GM12872 (cell line): ENCODE results near the gene CHN2.

ENCODE experiments used
- TF ChIP-seq, protein P1 (sequence below): IDR thresholded peaks from 3 replicates; pipeline ENCODE4 v1.5.1; 2011; ENCODE audit warnings: low read depth, mild to moderate bottlenecking, low read length, moderate library complexity; ENCODE audit not compliant: insufficient read depth

CHN2 gene

DNA sequence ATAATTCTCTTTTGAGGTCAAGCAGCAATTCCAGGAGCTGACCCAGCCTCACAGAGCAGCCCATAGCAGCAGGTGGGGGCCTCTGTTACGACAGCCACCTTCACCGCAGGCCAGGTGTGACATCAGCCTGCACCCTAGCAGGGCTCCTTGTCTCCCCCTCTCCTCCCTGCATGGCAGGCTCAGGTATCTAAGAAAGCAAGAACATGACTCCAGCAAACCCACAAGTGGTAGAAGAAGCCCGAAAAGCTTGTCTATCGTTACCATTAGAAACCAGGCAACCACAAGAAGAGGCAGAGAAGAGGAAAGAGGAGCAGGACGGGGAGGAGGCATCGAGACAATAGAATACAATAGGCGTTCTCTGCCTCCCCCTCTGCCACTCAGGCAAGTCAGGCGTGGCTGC is 265.0 kb downstream of the CHN2 start:
- TF ChIP-seq, protein P1, sequence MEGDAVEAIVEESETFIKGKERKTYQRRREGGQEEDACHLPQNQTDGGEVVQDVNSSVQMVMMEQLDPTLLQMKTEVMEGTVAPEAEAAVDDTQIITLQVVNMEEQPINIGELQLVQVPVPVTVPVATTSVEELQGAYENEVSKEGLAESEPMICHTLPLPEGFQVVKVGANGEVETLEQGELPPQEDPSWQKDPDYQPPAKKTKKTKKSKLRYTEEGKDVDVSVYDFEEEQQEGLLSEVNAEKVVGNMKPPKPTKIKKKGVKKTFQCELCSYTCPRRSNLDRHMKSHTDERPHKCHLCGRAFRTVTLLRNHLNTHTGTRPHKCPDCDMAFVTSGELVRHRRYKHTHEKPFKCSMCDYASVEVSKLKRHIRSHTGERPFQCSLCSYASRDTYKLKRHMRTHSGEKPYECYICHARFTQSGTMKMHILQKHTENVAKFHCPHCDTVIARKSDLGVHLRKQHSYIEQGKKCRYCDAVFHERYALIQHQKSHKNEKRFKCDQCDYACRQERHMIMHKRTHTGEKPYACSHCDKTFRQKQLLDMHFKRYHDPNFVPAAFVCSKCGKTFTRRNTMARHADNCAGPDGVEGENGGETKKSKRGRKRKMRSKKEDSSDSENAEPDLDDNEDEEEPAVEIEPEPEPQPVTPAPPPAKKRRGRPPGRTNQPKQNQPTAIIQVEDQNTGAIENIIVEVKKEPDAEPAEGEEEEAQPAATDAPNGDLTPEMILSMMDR: no peak

DNA sequence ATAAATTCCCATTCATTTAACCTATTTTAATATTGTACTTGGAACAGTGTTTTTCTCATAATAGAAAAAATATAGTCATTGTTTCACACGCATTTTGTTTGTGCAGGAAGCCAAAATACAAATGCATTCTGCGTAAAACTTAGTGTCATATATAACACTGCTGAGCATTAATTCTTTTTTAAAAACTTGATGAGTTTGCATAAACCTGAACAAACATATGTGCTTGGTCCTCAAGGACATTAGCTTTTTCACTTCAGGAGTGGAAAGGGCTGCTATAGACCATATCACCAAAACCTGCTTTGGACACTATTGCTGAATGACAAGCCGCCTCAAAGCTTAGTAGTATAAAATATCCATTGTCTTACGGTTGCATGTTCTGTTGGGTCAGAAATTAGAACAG is 267.4 kb downstream of the CHN2 start:
- TF ChIP-seq, protein P1: no peak

GRCh38 chr7:29463504-29464158 is 269.1 kb downstream of the CHN2 start:
- TF ChIP-seq, protein P1: no peak

- TF ChIP-seq, protein P1: no peak
Measured at GRCh38 chr7:29464753-29465152, 270.2 kb downstream of the CHN2 start.

DNA sequence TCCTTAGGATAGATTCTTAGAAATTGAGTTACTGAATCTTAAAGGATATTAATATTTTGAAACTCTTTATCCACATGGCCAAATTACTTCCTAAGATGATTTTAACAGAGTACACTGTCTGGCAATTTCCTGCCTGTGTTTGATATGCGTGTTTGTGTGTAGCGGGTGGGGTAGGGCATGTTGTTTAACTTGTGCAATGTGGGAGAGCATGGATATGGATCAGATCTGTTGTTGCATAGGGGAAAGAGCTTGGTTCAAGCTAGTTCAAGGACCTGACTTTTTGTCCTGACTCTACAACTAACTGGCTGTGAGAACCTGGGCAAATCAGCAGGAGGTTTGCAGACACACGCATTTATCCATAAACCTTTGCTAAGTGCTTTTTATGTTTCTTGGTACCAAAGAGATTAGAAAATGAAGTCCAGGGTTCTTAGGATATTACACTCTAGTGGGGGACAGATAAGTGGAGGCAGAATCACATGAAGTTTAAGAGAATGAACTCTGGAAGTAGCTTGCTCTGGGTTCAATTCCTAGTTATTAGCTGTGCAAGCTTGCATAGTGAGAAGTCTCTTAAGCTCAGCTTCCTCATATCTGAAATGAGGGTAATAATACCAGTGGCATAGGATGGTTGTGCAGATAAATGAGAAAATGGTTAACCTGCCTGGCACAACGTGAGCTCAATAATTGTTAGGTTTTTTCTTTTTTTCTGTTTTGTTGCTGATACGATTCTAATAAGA is 272.8 kb downstream of the CHN2 start:
- TF ChIP-seq, protein P1: no peak

DNA sequence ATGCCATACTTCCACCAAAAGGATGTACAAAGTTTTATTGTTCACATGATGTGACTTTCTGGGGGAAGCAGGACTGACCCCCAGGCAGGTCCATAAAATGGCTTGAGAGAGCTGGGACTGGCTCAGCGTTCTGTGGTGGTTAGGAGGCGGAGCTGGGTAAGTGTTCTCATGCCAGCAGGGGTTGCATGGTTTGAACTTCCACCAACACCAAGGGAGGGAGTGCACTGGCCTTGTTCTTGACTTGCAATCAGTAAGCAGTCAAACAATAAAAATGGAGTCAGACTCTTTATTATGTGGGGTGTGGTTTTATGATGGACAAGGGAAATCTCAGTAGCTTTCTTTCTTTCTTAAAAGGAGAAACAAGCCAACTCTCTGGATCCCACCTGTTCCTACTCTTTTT is 273.6 kb downstream of the CHN2 start:
- TF ChIP-seq, protein P1: no peak

DNA sequence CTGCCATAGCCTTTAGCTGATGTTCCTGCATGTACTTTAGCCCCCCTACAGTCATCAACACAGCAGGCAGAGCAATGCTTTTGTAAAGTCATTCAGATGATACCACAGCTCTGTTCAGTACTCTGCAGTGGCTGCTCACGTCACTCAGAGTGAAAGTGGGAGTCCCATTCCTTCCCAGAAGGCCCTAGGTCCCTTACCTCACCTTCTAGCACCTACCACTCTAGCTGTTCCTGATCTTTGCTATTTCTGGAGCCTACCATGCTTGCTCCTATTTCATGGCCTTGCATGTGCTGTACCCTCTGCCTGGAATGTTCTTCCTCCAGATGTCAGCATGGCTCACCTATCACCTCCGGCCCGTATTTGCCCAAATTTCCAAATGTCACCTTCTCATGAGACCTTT is 274.7 kb downstream of the CHN2 start:
- TF ChIP-seq, protein P1: no peak
